NCI-H1436 (cell line): ENCODE results near the gene IRF2.
"Not testable (repeated sequence)": the region's sequence is repeated elsewhere in the genome, so short reads cannot be mapped to it uniquely, and the experiment has no call there.

Experiments used
- DNase-seq: peaks from one replicate; lab custom pipeline; 2025; lab: John Stamatoyannopoulos, UW

The IRF2 gene

GRCh38 chr4:184389978-184390900 is 84.1 kb downstream of the IRF2 start:
- DNase-seq = no peak

- no peak for DNase-seq
Measured at GRCh38 chr4:184388106-184388505, 86.2 kb downstream of the IRF2 start.

GRCh38 chr4:184387351-184387750 is 87.0 kb downstream of the IRF2 start:
- no peak for DNase-seq

GRCh38 chr4:184386271-184386781 is 88.0 kb downstream of the IRF2 start:
- DNase-seq = no peak

- no peak for DNase-seq
Measured at GRCh38 chr4:184385705-184386141, 88.6 kb downstream of the IRF2 start.

GRCh38 chr4:184384810-184385557 is 89.4 kb downstream of the IRF2 start:
- no peak for DNase-seq

- no peak for DNase-seq
Measured at GRCh38 chr4:184384056-184384809, 90.1 kb downstream of the IRF2 start.

- no peak for DNase-seq
Measured at GRCh38 chr4:184383497-184384055, 90.8 kb downstream of the IRF2 start.

GRCh38 chr4:184382189-184382846 is 92.0 kb downstream of the IRF2 start:
- DNase-seq = no peak

GRCh38 chr4:184380707-184381106 is 93.6 kb downstream of the IRF2 start:
- no peak for DNase-seq

- DNase-seq = not testable (repeated sequence)
Measured at GRCh38 chr4:184380214-184380613, 94.1 kb downstream of the IRF2 start.

- no peak for DNase-seq
Measured at GRCh38 chr4:184376923-184377322, 97.4 kb downstream of the IRF2 start.

GRCh38 chr4:184376126-184376838 is 98.1 kb downstream of the IRF2 start:
- peak; percentile 7 for DNase-seq

GRCh38 chr4:184375623-184376022 is 98.7 kb downstream of the IRF2 start:
- not testable (repeated sequence) for DNase-seq

- no peak for DNase-seq
Measured at GRCh38 chr4:184375027-184375426, 99.3 kb downstream of the IRF2 start.

- no peak for DNase-seq
Measured at GRCh38 chr4:184373886-184374405, 100.4 kb downstream of the IRF2 start.

- DNase-seq = no peak
Measured at GRCh38 chr4:184371390-184371787, 103.0 kb downstream of the IRF2 start.

GRCh38 chr4:184370711-184371389 is 103.5 kb downstream of the IRF2 start:
- no peak for DNase-seq

- DNase-seq = no peak
Measured at GRCh38 chr4:184369871-184370270, 104.5 kb downstream of the IRF2 start.

GRCh38 chr4:184368731-184369130 is 105.6 kb downstream of the IRF2 start:
- no peak for DNase-seq
